Measurements from ENCODE around the gene ELOVL7. TPM values are rescaled to one million over a fixed set of nuclear protein-coding genes. Genes with fewer than 3 reads are reported as not detected.

Gene ELOVL7
- total and polyA plus RNA-seq, 2 of the 4 experiments (the other 2 are of a cell fraction): 0.18 TPM; not detected in 1

DNA sequence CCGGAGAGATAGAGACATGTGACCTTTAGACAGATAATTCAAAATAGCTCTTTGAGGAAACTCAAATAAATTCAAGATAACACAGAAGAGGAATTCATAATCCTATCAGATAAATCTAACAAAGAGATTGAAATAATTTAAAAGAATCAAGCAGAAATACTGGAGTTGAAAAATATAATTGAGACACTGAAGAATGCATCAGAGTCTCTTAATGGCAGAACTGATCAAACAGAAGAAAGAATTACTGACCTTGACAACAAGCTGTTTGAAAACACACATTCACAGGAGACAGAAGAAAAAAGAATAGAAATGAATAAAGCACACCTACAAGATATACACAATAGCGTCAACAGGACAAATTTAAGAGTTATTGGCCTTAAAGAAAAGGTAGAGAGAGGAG is 103.7 kb downstream of the ELOVL7 start:
- no peak for DNase-seq
- no peak overlapping the region for H2AK9ac ChIP-seq (replicated peaks; ENCODE audit: low read depth, low read length, poor library complexity)
- H2AK5ac ChIP-seq (ENCODE audit: low read depth, low read length): no peak overlapping the region
- CTCF ChIA-PET: no interaction called here
- no peak overlapping the region for H3K4ac ChIP-seq (ENCODE audit: low read depth, low read length)
- H2AFZ ChIP-seq (replicated peaks; ENCODE audit: low read length, poor library complexity): no peak overlapping the region
- WGBS, 2 experiments (ENCODE audit: extremely low coverage in 2 of 2, insufficient read length in 1 of 2): no CpG with 5 or more reads among the region's 2 CpGs
- dilution Hi-C loops (cut with HindIII; ENCODE audit: low sequenced_read_pairs, unreplicated experiment): no loop called here
- H4K8ac ChIP-seq (ENCODE audit: low read depth in 2 of 2, low read length in 2 of 2): no peak overlapping the region
- no peak for ATAC-seq (ENCODE audit: low read depth)
- no peak overlapping the region for H3K14ac ChIP-seq (replicated peaks; ENCODE audit: low read depth, low read length)
- TF ChIP-seq SMC3 (IDR thresholded peaks at IDR 0.05; ENCODE audit: low read depth, low read length) (no peak), MAZ (IDR thresholded peaks at IDR 0.05; ENCODE audit: borderline replicate concordance, low read depth, low read length) (no peak), FOS (IDR thresholded peaks at IDR 0.05; ENCODE audit: low read depth, low read length) (no peak), RCOR1 (IDR thresholded peaks at IDR 0.05; ENCODE audit: insufficient replicate concordance, low read length) (no peak), MXI1 (IDR thresholded peaks at IDR 0.05; ENCODE audit: borderline replicate concordance, low read depth, low read length) (no peak)
- TF ChIP-seq, protein P1, sequence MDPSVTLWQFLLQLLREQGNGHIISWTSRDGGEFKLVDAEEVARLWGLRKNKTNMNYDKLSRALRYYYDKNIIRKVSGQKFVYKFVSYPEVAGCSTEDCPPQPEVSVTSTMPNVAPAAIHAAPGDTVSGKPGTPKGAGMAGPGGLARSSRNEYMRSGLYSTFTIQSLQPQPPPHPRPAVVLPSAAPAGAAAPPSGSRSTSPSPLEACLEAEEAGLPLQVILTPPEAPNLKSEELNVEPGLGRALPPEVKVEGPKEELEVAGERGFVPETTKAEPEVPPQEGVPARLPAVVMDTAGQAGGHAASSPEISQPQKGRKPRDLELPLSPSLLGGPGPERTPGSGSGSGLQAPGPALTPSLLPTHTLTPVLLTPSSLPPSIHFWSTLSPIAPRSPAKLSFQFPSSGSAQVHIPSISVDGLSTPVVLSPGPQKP (IDR thresholded peaks at IDR 0.05; ENCODE audit: borderline replicate concordance, low read depth, low read length): no peak
- TF ChIP-seq, protein P2, sequence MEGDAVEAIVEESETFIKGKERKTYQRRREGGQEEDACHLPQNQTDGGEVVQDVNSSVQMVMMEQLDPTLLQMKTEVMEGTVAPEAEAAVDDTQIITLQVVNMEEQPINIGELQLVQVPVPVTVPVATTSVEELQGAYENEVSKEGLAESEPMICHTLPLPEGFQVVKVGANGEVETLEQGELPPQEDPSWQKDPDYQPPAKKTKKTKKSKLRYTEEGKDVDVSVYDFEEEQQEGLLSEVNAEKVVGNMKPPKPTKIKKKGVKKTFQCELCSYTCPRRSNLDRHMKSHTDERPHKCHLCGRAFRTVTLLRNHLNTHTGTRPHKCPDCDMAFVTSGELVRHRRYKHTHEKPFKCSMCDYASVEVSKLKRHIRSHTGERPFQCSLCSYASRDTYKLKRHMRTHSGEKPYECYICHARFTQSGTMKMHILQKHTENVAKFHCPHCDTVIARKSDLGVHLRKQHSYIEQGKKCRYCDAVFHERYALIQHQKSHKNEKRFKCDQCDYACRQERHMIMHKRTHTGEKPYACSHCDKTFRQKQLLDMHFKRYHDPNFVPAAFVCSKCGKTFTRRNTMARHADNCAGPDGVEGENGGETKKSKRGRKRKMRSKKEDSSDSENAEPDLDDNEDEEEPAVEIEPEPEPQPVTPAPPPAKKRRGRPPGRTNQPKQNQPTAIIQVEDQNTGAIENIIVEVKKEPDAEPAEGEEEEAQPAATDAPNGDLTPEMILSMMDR (conservative IDR thresholded peaks at IDR 0.05; ENCODE audit: low read depth, low read length): no peak
- H2BK5ac ChIP-seq (ENCODE audit: low read depth, low read length, poor library complexity, severe bottlenecking): no peak overlapping the region
- no peak overlapping the region for H4K5ac ChIP-seq (ENCODE audit: low read depth, low read length)
- no TSS peak for BruUV-seq (replicated peaks)
- intact Hi-C loops (cut with micrococcal nuclease): no loop called here
- H3K4me3 ChIP-seq (ENCODE audit: insufficient read depth, low read depth, low read length): no peak overlapping the region
- H3K4me1 ChIP-seq (ENCODE audit: control insufficient read depth, insufficient read depth, low read length): no peaks in the 10 kb centered on the region
- H3K9me3 ChIP-seq (ENCODE audit: control insufficient read depth, insufficient read depth, low read length): no peaks in the 10 kb centered on the region
- POLR2A ChIA-PET (ENCODE audit: unreplicated experiment): no interaction called here
- H4K91ac ChIP-seq (ENCODE audit: insufficient read depth, low read depth, low read length): no peak overlapping the region
- H3K18ac ChIP-seq (ENCODE audit: low read depth, low read length): no peak overlapping the region
- no peak overlapping the region for H3K56ac ChIP-seq (ENCODE audit: extremely low read depth, insufficient read depth, low read length)
- in situ Hi-C loops (cut with MboI; ENCODE audit: low sequenced_read_pairs): no loop called here
- no peak overlapping the region for H3K4me2 ChIP-seq (ENCODE audit: low read depth, low read length)
- no peaks in the 10 kb centered on the region for H4K20me1 ChIP-seq (ENCODE audit: insufficient read depth, low read length)
- H3K23ac ChIP-seq (ENCODE audit: low read depth, low read length): no peak overlapping the region
- no peaks in the 10 kb centered on the region for H3K27me3 ChIP-seq (ENCODE audit: control insufficient read depth, insufficient read depth, low read length)
- no peak overlapping the region for H2BK15ac ChIP-seq (ENCODE audit: low read depth, low read length)
- no peaks in the 10 kb centered on the region for H3K36me3 ChIP-seq (ENCODE audit: control insufficient read depth, insufficient read depth, low read length)
- H2BK20ac ChIP-seq (ENCODE audit: low read depth, low read length): no peak overlapping the region
- no peaks in the 10 kb centered on the region for H3K9me1 ChIP-seq (ENCODE audit: insufficient read depth, low read length)
- no peak overlapping the region for H2BK120ac ChIP-seq (ENCODE audit: low read depth, low read length)
- H3K9ac ChIP-seq (ENCODE audit: low read depth, low read length): no peak overlapping the region
- H3K79me1 ChIP-seq (ENCODE audit: low read depth in 1 of 2, low read length in 2 of 2): no peaks in the 10 kb centered on the region
- H3K27ac ChIP-seq (ENCODE audit: insufficient read depth, low read length): no peak overlapping the region

All from IMR-90 (cell line).